ENCODE results near the gene RRAGB.

Gene RRAGB

GRCh38 chrX:55794405-55794804 lies 76.9 kb downstream of the RRAGB start:
- peaks cover 4 to 7% of the 10 kb centered on the region in 2 donors for H3K36me3 Mint-ChIP-seq
- H3K4me3 Mint-ChIP-seq: no peak overlapping the region
- H3K9me3 Mint-ChIP-seq: no peaks in the 10 kb centered on the region
- peaks cover 9 to 17% of the 10 kb centered on the region in 2 donors for H3K4me1 Mint-ChIP-seq
- ATAC-seq (replicated peaks): peak; percentile 99 to 100
- peak; percentile 23 for DNase-seq
- peaks cover 0 to 11% of the 10 kb centered on the region in 2 donors for H3K27me3 Mint-ChIP-seq
- H3K27ac Mint-ChIP-seq: peak overlapping the region; percentile 52

DNA sequence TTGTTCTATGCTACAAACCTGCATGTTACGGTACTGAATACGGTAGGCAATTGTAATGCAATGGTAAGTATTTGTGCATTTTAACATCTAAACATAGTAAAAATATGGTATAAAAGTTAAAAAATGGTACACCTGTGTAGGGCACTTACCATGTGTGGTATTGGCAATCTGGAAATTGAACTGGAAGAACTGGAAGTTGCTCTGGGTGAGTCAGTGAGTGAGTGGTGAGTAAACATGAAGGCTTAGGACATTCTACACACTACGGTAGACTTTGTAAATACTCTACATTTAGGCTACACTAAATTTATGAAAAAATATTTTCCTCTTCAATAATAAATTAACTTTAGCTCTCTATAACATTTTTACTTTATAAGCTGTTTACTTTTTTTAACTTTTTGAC lies 78.9 kb downstream of the RRAGB start:
- Mint-ChIP-seq H3K9me3 (no peaks in the 10 kb centered on the region), H3K36me3 (peaks cover 4 to 7% of the 10 kb centered on the region in 2 donors), H3K4me1 (peaks cover 9 to 17% of the 10 kb centered on the region in 2 donors), H3K27me3 (peaks cover 0 to 11% of the 10 kb centered on the region in 2 donors), H3K27ac (no peak overlapping the region), H3K4me3 (no peak overlapping the region)
- ATAC-seq (replicated peaks) (no peak), DNase-seq (no peak)

GRCh38 chrX:55801811-55802210 lies 84.3 kb downstream of the RRAGB start:
- DNase-seq: no peak
- no peak for ATAC-seq (replicated peaks)
- Mint-ChIP-seq H3K36me3 (peaks cover 0 to 7% of the 10 kb centered on the region in 2 donors), H3K27me3 (peaks cover 0 to 7% of the 10 kb centered on the region in 2 donors), H3K4me1 (no peaks in the 10 kb centered on the region), H3K27ac (no peak overlapping the region), H3K4me3 (no peak overlapping the region), H3K9me3 (no peaks in the 10 kb centered on the region)
